Esophagus muscularis mucosa (tissue), 4 donors: Measurements from ENCODE around the gene UBE2O.

Experiments used
- CTCF ChIP-seq, 3 experiments: fragments of 200-600 bp in 2 of 3; fragments of 450-650 bp in 1 of 3; sonication (generic) in 2 of 3; IDR thresholded peaks; one replicate each; pipeline ENCODE4 v1.5.1; 2017 to 2019; ENCODE audit warnings: antibody characterized with exemption in 3 of 3, mild to moderate bottlenecking in 2 of 3, moderate library complexity in 1 of 3
- EP300 ChIP-seq: sonication (generic); formaldehyde crosslinking; IDR thresholded peaks from one replicate; pipeline ENCODE4 v1.6.1; 2017; ENCODE audit warnings: antibody characterized with exemption
- POLR2A ChIP-seq: fragments of 450-650 bp; IDR thresholded peaks from one replicate; pipeline ENCODE4 v1.6.1; 2017; ENCODE audit warnings: antibody characterized with exemption, moderate library complexity, mild to moderate bottlenecking, low read depth
- POLR2AphosphoS5 ChIP-seq, 2 donors: sonication (generic); formaldehyde crosslinking; IDR thresholded peaks; one replicate each; pipeline ENCODE4 v1.6.1; 2017; ENCODE audit warnings: antibody characterized with exemption in 2 of 2

GRCh38 chr17:76357597-76358158 is 95.3 kb downstream of the UBE2O start:
- TF ChIP-seq CTCF (IDR thresholded peaks at IDR 0.05) = no peak
- TF ChIP-seq POLR2A = no peak
- no peak for TF ChIP-seq EP300
- no peak for TF ChIP-seq POLR2AphosphoS5 (IDR thresholded peaks at IDR 0.05)
